IMR-90 (cell line): ENCODE data around the gene ALDH8A1. TPM values are rescaled to one million over a fixed set of nuclear protein-coding genes. Genes with fewer than 3 reads are reported as not detected.

Experiments used
- ATAC-seq: fragments of 200-7000 bp; cut with Tn5 transposase; 2 replicates; pipeline ENCODE4 v1.9.1; 2020; ENCODE audit warnings: low read depth, mild to moderate bottlenecking, moderate library complexity
- BruUV-seq: library from RNA; stranded (reverse); fragments of 400-500 nt; replicated peaks from 2 replicates; lab custom pipeline; 2021; lab: Mats Ljungman, UMichigan
- CTCF ChIA-PET: fragments of 300-600 bp; formaldehyde crosslinking; extraction: SDS; loops from one replicate; lab custom pipeline; 2021; ENCODE audit warnings: antibody characterized with exemption; lab: Yijun Ruan, JAX
- POLR2A ChIA-PET: fragments of 300-600 bp; sonication (Branson Sonifier 250); formaldehyde crosslinking; loops from one replicate; lab custom pipeline; 2022; ENCODE audit warnings: antibody characterized with exemption; ENCODE audit not compliant: unreplicated experiment; lab: Charles Lee
- DNase-seq: peaks from one replicate; pipeline ENCODE4 v3.0.0; 2013
- H2AFZ ChIP-seq: replicated peaks from 2 replicates; pipeline ENCODE3; 2013; ENCODE audit warnings: low read length, mild to moderate bottlenecking; ENCODE audit not compliant: poor library complexity
- H2AK5ac ChIP-seq: 2 replicates; pipeline ENCODE4 v1.6.1; 2013; ENCODE audit warnings: low read depth, low read length, inconsistent platforms
- H2AK9ac ChIP-seq: replicated peaks from 2 replicates; pipeline ENCODE3; 2013; ENCODE audit warnings: mild to moderate bottlenecking, low read depth, low read length, moderate library complexity; ENCODE audit not compliant: poor library complexity
- H2BK120ac ChIP-seq: 2 replicates; pipeline ENCODE4 v1.6.1; 2013; ENCODE audit warnings: low read depth, low read length, inconsistent platforms
- H2BK15ac ChIP-seq: 3 replicates; pipeline ENCODE4 v1.6.1; 2013; ENCODE audit warnings: low read depth, low read length, inconsistent platforms
- H2BK20ac ChIP-seq: 2 replicates; pipeline ENCODE4 v1.6.1; 2013; ENCODE audit warnings: low read depth, mild to moderate bottlenecking, inconsistent platforms, low read length, moderate library complexity
- H2BK5ac ChIP-seq: 2 replicates; pipeline ENCODE4 v1.6.1; 2013; ENCODE audit warnings: mild to moderate bottlenecking, low read depth, low read length, inconsistent platforms; ENCODE audit not compliant: poor library complexity, severe bottlenecking
- H3K14ac ChIP-seq: replicated peaks from 2 replicates; pipeline ENCODE4 v1.6.1; 2013; ENCODE audit warnings: low read depth, low read length, inconsistent platforms
- H3K18ac ChIP-seq: 2 replicates; pipeline ENCODE4 v1.6.1; 2013; ENCODE audit warnings: low read depth, low read length, control low read depth
- H3K23ac ChIP-seq: 2 replicates; pipeline ENCODE4 v1.6.1; 2013; ENCODE audit warnings: low read depth, low read length, inconsistent platforms
- H3K27ac ChIP-seq: 2 replicates; pipeline ENCODE4 v1.5.1; 2013; ENCODE audit warnings: mild to moderate bottlenecking, control low read depth, low read length; ENCODE audit not compliant: insufficient read depth
- H3K27me3 ChIP-seq: 2 replicates; pipeline ENCODE4 v1.6.1; 2013; ENCODE audit warnings: low read length; ENCODE audit not compliant: control insufficient read depth, insufficient read depth
- H3K36me3 ChIP-seq: 2 replicates; pipeline ENCODE4 v1.6.1; 2013; ENCODE audit warnings: low read length, mixed read lengths; ENCODE audit not compliant: control insufficient read depth, insufficient read depth
- H3K4ac ChIP-seq: 2 replicates; pipeline ENCODE4 v1.6.1; 2013; ENCODE audit warnings: low read depth, low read length, inconsistent platforms
- H3K4me1 ChIP-seq: 2 replicates; pipeline ENCODE4 v1.6.1; 2013; ENCODE audit warnings: low read length, mixed read lengths; ENCODE audit not compliant: control insufficient read depth, insufficient read depth
- H3K4me2 ChIP-seq: 2 replicates; pipeline ENCODE4 v1.6.1; 2013; ENCODE audit warnings: low read depth, mild to moderate bottlenecking, control low read depth, low read length, moderate library complexity
- H3K4me3 ChIP-seq: 2 replicates; pipeline ENCODE4 v1.5.1; 2013; ENCODE audit warnings: low read depth, mild to moderate bottlenecking, control low read depth, low read length, moderate library complexity; ENCODE audit not compliant: insufficient read depth
- H3K56ac ChIP-seq: 2 replicates; pipeline ENCODE4 v1.6.1; 2013; ENCODE audit warnings: low read length, inconsistent platforms; ENCODE audit not compliant: insufficient read depth; ENCODE audit errors: extremely low read depth
- H3K79me1 ChIP-seq, 2 experiments: 2 replicates each; pipeline ENCODE4 v1.6.1; 2013; ENCODE audit warnings: low read length in 2 of 2, inconsistent platforms in 1 of 2, low read depth in 1 of 2
- H3K9ac ChIP-seq: 2 replicates; pipeline ENCODE4 v1.6.1; 2013; ENCODE audit warnings: low read depth, low read length, control low read depth
- H3K9me1 ChIP-seq: 2 replicates; pipeline ENCODE4 v1.6.1; 2013; ENCODE audit warnings: low read length, inconsistent platforms; ENCODE audit not compliant: insufficient read depth
- H3K9me3 ChIP-seq: 2 replicates; pipeline ENCODE4 v1.6.1; 2013; ENCODE audit warnings: low read length; ENCODE audit not compliant: control insufficient read depth, insufficient read depth
- H4K20me1 ChIP-seq: 2 replicates; pipeline ENCODE4 v1.6.1; 2013; ENCODE audit warnings: low read length, inconsistent platforms; ENCODE audit not compliant: insufficient read depth
- H4K5ac ChIP-seq: 2 replicates; pipeline ENCODE4 v1.6.1; 2013; ENCODE audit warnings: mild to moderate bottlenecking, low read depth, low read length, control low read depth
- H4K8ac ChIP-seq, 2 experiments: 2 replicates each; pipeline ENCODE4 v1.6.1; 2013; ENCODE audit warnings: low read depth in 2 of 2, low read length in 2 of 2, control low read depth in 1 of 2, inconsistent platforms in 1 of 2
- H4K91ac ChIP-seq: 2 replicates; pipeline ENCODE4 v1.6.1; 2013; ENCODE audit warnings: low read depth, low read length, inconsistent platforms; ENCODE audit not compliant: insufficient read depth
- MAZ ChIP-seq: IDR thresholded peaks from 2 replicates; pipeline ENCODE4 v1.6.1; 2012; ENCODE audit warnings: low read depth, mild to moderate bottlenecking, low read length, improper control_type of control experiment, moderate library complexity, borderline replicate concordance
- MXI1 ChIP-seq: IDR thresholded peaks from 2 replicates; pipeline ENCODE4 v1.6.1; 2012; ENCODE audit warnings: low read depth, mild to moderate bottlenecking, low read length, moderate library complexity, borderline replicate concordance
- NFE2L2 ChIP-seq: fragments of 150-350 bp; IDR thresholded peaks from 2 replicates; pipeline ENCODE4 v1.6.1; 2016; ENCODE audit warnings: low read depth, mild to moderate bottlenecking, low read length
- RFX5 ChIP-seq: IDR thresholded peaks from 2 replicates; pipeline ENCODE4 v1.8.0; 2012; ENCODE audit warnings: low read depth, mild to moderate bottlenecking, low read length, moderate library complexity
- WGBS, 2 experiments: methylation state at CpG; one replicate each; pipeline versions ENCODE4 v1.1.5 to v1.1.7; 2013; ENCODE audit warnings: missing lambda C conversion rate in 2 of 2; ENCODE audit not compliant: insufficient read length in 1 of 2; ENCODE audit errors: extremely low coverage in 2 of 2; 5-methylcytosine and 5-hydroxymethylcytosine counted together
- dilution Hi-C: fragments of 300-500 bp; cut with HindIII; formaldehyde crosslinking; loops from one replicate; pipeline ENCODE4 v1.14.3; 2018; ENCODE audit warnings: low sequenced_read_pairs; ENCODE audit not compliant: unreplicated experiment
- in situ Hi-C: fragments of 300-500 bp; cut with MboI; formaldehyde crosslinking; loops from 3 replicates; pipeline ENCODE4 v1.14.3; 2019; ENCODE audit warnings: low sequenced_read_pairs, inconsistent platforms, mixed read lengths
- intact Hi-C: fragments of 100-400 bp; cut with micrococcal nuclease; formaldehyde crosslinking; loops from 2 replicates; pipeline ENCODE4 v1.10.0; 2022
- polyA plus RNA-seq, 3 experiments: library from polyadenylated mRNA; depleted of rRNA; stranded (reverse); fragments of >200 nt; gene quantifications; 2 replicates each; pipeline ENCODE4 v1.2.3, GENCODE V29; 2012; ENCODE audit warnings: low replicate concordance in 1 of 3
- total RNA-seq: library from RNA; depleted of rRNA; stranded (reverse); fragments of >200 nt; gene quantifications from 2 replicates; pipeline ENCODE4 v1.2.3, GENCODE V29; 2012

The ALDH8A1 gene
- total and polyA plus RNA-seq, 2 of the 4 experiments (the other 2 are of a cell fraction), result under 0.01 to 0.15 TPM

- Histone ChIP-seq H3K56ac (no peak overlapping the region), H4K91ac (no peak overlapping the region), H3K27me3 (peaks cover 4% of the 10 kb centered on the region), H2BK15ac (no peak overlapping the region), H3K36me3 (no peaks in the 10 kb centered on the region), H2BK20ac (no peak overlapping the region), H2AFZ (no peak overlapping the region), H4K8ac (no peak overlapping the region), H2BK5ac (no peak overlapping the region), H3K4ac (no peak overlapping the region), H3K4me3 (no peak overlapping the region), H2BK120ac (no peak overlapping the region), H3K18ac (no peak overlapping the region), H2AK9ac (no peak overlapping the region), H4K20me1 (no peaks in the 10 kb centered on the region), H3K9me3 (peaks cover 13% of the 10 kb centered on the region), H4K5ac (no peak overlapping the region), H3K4me1 (no peaks in the 10 kb centered on the region), H3K9ac (no peak overlapping the region), H3K14ac (no peak overlapping the region), H3K27ac (no peak overlapping the region), H3K9me1 (no peaks in the 10 kb centered on the region), H2AK5ac (no peak overlapping the region), H3K79me1 (no peaks in the 10 kb centered on the region), H3K23ac (no peak overlapping the region), H3K4me2 (no peak overlapping the region)
- dilution Hi-C loops (no loop called here), intact Hi-C loops (no loop called here), in situ Hi-C loops (no loop called here)
- ChIA-PET CTCF (no interaction called here), POLR2A (no interaction called here)
- DNase-seq (no peak), ATAC-seq (no peak)
- no peak for TF ChIP-seq NFE2L2
- no peak for TF ChIP-seq MXI1
- no peak for TF ChIP-seq MAZ
- no peak for TF ChIP-seq RFX5
- WGBS, 2 experiments, result no CpG with 5 or more reads among the region's 1 CpG
- BruUV-seq, result no TSS peak
Observed at GRCh38 chr6:134894800-134895199, 55.1 kb downstream of the ALDH8A1 start.
